Lower leg skin (tissue), 4 donors: Measurements from ENCODE around the gene PDZD8. TPM values are rescaled to one million over a fixed set of nuclear protein-coding genes. Genes with fewer than 3 reads are reported as not detected.

Experiments used
- DNase-seq, 2 donors: peaks; one replicate each; pipeline ENCODE4 v3.0.0-alpha.2; 2019; ENCODE audit warnings: low spot score in 2 of 2
- H3K4me3 ChIP-seq: fragments of 200-600 bp; sonication (generic); 2 replicates; pipeline ENCODE4 v1.5.1; 2017; ENCODE audit warnings: mild to moderate bottlenecking, low read depth; ENCODE audit not compliant: poor library complexity, severe bottlenecking
- POLR2A ChIP-seq, 2 donors: fragments of 450-650 bp; IDR thresholded peaks; one replicate each; pipeline ENCODE4 v1.6.1; 2016 to 2017; ENCODE audit warnings: antibody characterized with exemption in 2 of 2, mild to moderate bottlenecking in 1 of 2, moderate library complexity in 1 of 2
- WGBS, 2 donors: methylation state at CpG; one replicate each; pipeline ENCODE4 v1.1.5; 2018; 5-methylcytosine and 5-hydroxymethylcytosine counted together
- intact Hi-C: fragments of 100-400 bp; cut with DNase I; formaldehyde crosslinking; loops from one replicate; pipeline ENCODE4 v1.15.0; 2023; ENCODE audit warnings: low total_unique reads
- total RNA-seq, 4 donors: library from RNA; depleted of rRNA; stranded (reverse); fragments of >200 nt; gene quantifications; one replicate each; pipeline ENCODE4 v1.1.0, GENCODE V29; 2016
- TF ChIP-seq, protein P1 (sequence below), 3 donors: fragments of 450-650 bp; IDR thresholded peaks; one replicate each; pipeline ENCODE4 v1.5.1; 2016; ENCODE audit warnings: antibody characterized with exemption in 3 of 3, mild to moderate bottlenecking in 3 of 3, moderate library complexity in 2 of 3

Gene PDZD8
- total RNA-seq, 4 donors from 2014 or later: 20.6 to 29.4 (median 27.8) TPM

DNA sequence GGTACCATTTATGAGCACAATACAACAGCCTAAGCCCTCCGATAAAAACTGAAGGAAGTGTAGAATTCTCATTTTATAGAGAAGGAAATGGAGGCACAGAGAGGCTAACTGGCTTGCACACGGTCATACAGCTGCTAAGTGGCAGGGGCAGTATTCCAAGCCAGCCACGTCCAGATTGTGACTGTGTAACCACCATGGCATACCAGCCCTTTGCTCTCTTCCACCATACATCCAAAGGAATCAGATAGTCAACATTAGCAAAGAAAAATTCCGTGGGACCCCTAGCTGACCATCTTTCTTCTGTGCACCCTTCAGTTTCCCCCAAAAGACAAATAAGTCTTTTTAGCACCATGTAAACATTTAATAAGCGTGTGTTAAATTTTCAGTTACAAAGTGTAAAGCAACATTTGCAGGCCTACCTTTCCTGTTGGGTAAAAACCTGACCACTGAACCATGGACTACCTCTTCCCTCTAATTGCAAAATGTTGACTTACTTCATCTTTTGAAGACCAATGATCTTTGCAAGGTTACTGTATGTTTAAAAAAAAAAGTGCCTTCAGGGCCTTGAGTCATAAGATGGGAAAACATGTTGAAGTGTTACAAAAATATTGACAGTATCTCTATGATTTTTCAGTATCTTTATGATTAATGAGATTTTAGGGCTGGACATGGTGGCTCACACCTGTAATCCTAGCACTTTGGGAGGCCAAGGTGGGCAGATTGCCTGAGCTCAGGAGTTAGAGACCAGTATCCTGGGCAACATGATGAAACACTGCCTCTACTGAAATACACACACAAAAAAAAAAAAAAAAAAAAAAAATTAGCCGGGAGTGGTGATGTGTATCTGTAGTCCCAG is 24.3 kb upstream of the PDZD8 start:
- no peak overlapping the region for H3K4me3 ChIP-seq
- TF ChIP-seq, protein P1, sequence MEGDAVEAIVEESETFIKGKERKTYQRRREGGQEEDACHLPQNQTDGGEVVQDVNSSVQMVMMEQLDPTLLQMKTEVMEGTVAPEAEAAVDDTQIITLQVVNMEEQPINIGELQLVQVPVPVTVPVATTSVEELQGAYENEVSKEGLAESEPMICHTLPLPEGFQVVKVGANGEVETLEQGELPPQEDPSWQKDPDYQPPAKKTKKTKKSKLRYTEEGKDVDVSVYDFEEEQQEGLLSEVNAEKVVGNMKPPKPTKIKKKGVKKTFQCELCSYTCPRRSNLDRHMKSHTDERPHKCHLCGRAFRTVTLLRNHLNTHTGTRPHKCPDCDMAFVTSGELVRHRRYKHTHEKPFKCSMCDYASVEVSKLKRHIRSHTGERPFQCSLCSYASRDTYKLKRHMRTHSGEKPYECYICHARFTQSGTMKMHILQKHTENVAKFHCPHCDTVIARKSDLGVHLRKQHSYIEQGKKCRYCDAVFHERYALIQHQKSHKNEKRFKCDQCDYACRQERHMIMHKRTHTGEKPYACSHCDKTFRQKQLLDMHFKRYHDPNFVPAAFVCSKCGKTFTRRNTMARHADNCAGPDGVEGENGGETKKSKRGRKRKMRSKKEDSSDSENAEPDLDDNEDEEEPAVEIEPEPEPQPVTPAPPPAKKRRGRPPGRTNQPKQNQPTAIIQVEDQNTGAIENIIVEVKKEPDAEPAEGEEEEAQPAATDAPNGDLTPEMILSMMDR (IDR thresholded peaks at IDR 0.05): no peak
- TF ChIP-seq POLR2A (IDR thresholded peaks at IDR 0.05): no peak
- intact Hi-C loops: no loop called here
- WGBS, 2 donors: 89 to 92% methylated on average over 6 of the region's 6 CpGs
- peak in 1 of 2 donors; percentile 5 for DNase-seq

GRCh38 chr10:117398029-117398428 is 22.8 kb upstream of the PDZD8 start:
- 93 to 98% methylated on average over 3 of the region's 3 CpGs for WGBS, 2 donors
- H3K4me3 ChIP-seq: no peak overlapping the region
- no peak for DNase-seq
- TF ChIP-seq, protein P1 (IDR thresholded peaks at IDR 0.05): no peak
- TF ChIP-seq POLR2A (IDR thresholded peaks at IDR 0.05): no peak
- intact Hi-C loops: no loop called here

GRCh38 chr10:117391436-117392205 is 16.4 kb upstream of the PDZD8 start:
- no peak overlapping the region for H3K4me3 ChIP-seq
- WGBS, 2 donors: 43% methylated on average over 4 of the region's 4 CpGs
- DNase-seq: no peak
- intact Hi-C loops: no loop called here
- TF ChIP-seq POLR2A (IDR thresholded peaks at IDR 0.05): no peak
- TF ChIP-seq, protein P1 (IDR thresholded peaks at IDR 0.05): no peak

DNA sequence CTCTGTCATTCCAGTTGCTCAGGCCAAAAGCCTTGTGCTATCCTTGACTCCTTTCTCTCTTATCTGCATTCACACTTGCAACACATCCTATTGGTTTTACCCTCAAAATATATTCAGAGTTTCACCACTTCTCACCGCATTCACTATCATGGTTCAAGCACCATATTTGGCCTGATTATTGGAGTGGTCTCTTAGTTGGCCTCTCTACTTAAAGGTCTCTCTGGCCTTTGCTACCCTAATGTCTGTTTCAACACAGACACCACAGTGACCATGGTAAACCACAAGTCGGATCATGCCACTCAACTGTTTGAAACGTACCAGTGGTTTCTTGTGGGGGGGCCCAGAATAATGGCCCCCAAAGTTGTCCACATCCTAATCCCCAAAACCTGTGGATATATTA is 15.2 kb upstream of the PDZD8 start:
- no peak overlapping the region for H3K4me3 ChIP-seq
- WGBS, 2 donors: 91 to 92% methylated on average over 3 of the region's 3 CpGs
- DNase-seq: no peak
- no peak for TF ChIP-seq POLR2A (IDR thresholded peaks at IDR 0.05)
- TF ChIP-seq, protein P1 (IDR thresholded peaks at IDR 0.05): no peak
- intact Hi-C loops: no loop called here

- no peak for DNase-seq
- no peak overlapping the region for H3K4me3 ChIP-seq
- intact Hi-C loops: no loop called here
- WGBS, 2 donors: 80 to 91% methylated on average over 2 of the region's 2 CpGs
- no peak for TF ChIP-seq POLR2A (IDR thresholded peaks at IDR 0.05)
- TF ChIP-seq, protein P1 (IDR thresholded peaks at IDR 0.05): no peak
Measured at GRCh38 chr10:117386805-117387204, 11.6 kb upstream of the PDZD8 start.
